Neural progenitor cell (in vitro differentiated cells): ENCODE measurements around the gene NKX2-1. TPM values are rescaled to one million over a fixed set of nuclear protein-coding genes. Genes with fewer than 3 reads are reported as not detected.

Source experiments
- DNase-seq: peaks from one replicate; pipeline ENCODE4 v3.0.0-alpha.2; 2016; ENCODE audit warnings: low spot score
- H2AFZ ChIP-seq: fragments of 200-600 bp; sonication (generic); replicated peaks from 2 replicates; pipeline ENCODE4 v1.6.1; 2016; ENCODE audit warnings: antibody characterized with exemption
- H3F3A ChIP-seq: fragments of 200-600 bp; sonication (generic); 2 replicates; pipeline ENCODE4 v1.6.1; 2016; ENCODE audit warnings: antibody characterized with exemption, low read depth
- H3K27ac ChIP-seq: fragments of 200-600 bp; sonication (generic); 2 replicates; pipeline ENCODE4 v1.5.1; 2016; ENCODE audit warnings: mild to moderate bottlenecking
- H3K27me3 ChIP-seq: fragments of 200-600 bp; sonication (generic); 2 replicates; pipeline ENCODE4 v1.6.1; 2016; ENCODE audit warnings: mild to moderate bottlenecking, moderate library complexity
- H3K36me3 ChIP-seq: fragments of 200-600 bp; sonication (generic); 2 replicates; pipeline ENCODE4 v1.5.1; 2016
- H3K4me1 ChIP-seq: fragments of 200-600 bp; sonication (generic); 2 replicates; pipeline ENCODE4 v1.6.1; 2016; ENCODE audit warnings: mixed run types
- H3K4me2 ChIP-seq: fragments of 200-600 bp; sonication (generic); 2 replicates; pipeline ENCODE4 v1.6.1; 2016
- H3K4me3 ChIP-seq: fragments of 200-600 bp; sonication (generic); 2 replicates; pipeline ENCODE4 v1.5.1; 2016
- H3K79me2 ChIP-seq: fragments of 200-600 bp; sonication (generic); 2 replicates; pipeline ENCODE4 v1.6.1; 2016; ENCODE audit warnings: low read depth
- H3K9ac ChIP-seq: fragments of 200-600 bp; sonication (generic); 2 replicates; pipeline ENCODE4 v1.6.1; 2016
- H3K9me3 ChIP-seq: fragments of 200-600 bp; sonication (generic); 2 replicates; pipeline ENCODE4 v1.5.1; 2016; ENCODE audit warnings: low read depth
- H4K20me1 ChIP-seq: fragments of 200-600 bp; sonication (generic); 2 replicates; pipeline ENCODE4 v1.6.1; 2016; ENCODE audit warnings: low read depth
- H3K27ac Mint-ChIP-seq: 3 replicates; pipeline ENCODE4 v1.8.0; 2021; ENCODE audit warnings: mixed read lengths
- H3K27me3 Mint-ChIP-seq: 2 replicates; pipeline ENCODE4 v1.8.0; 2022; ENCODE audit warnings: low read depth, mild to moderate bottlenecking, inconsistent platforms, moderate library complexity, mixed read lengths; ENCODE audit not compliant: insufficient read depth
- H3K36me3 Mint-ChIP-seq: 3 replicates; pipeline ENCODE4 v1.8.0; 2021; ENCODE audit warnings: mixed read lengths
- H3K4me1 Mint-ChIP-seq: 3 replicates; pipeline ENCODE4 v1.8.0; 2021; ENCODE audit warnings: mixed read lengths
- H3K4me3 Mint-ChIP-seq: 3 replicates; pipeline ENCODE4 v1.8.0; 2021; ENCODE audit warnings: mild to moderate bottlenecking, moderate library complexity, mixed read lengths
- H3K9me3 Mint-ChIP-seq: 3 replicates; pipeline ENCODE4 v1.8.0; 2020; ENCODE audit warnings: mixed read lengths
- CTCF ChIP-seq: fragments of 200-600 bp; sonication (generic); IDR thresholded peaks from 2 replicates; pipeline ENCODE4 v1.5.1; 2017; ENCODE audit warnings: antibody characterized with exemption, mild to moderate bottlenecking
- EZH2 ChIP-seq: fragments of 200-600 bp; sonication (generic); IDR thresholded peaks from 2 replicates; pipeline ENCODE4 v1.6.1; 2017; ENCODE audit warnings: antibody characterized with exemption, mild to moderate bottlenecking, moderate library complexity
- EZH2phosphoT487 ChIP-seq: fragments of 200-600 bp; sonication (generic); IDR thresholded peaks from 2 replicates; pipeline ENCODE4 v1.6.1; 2017; ENCODE audit warnings: antibody characterized with exemption
- total RNA-seq: library from RNA; depleted of rRNA; stranded (reverse); fragments of >200 nt; gene quantifications from 2 replicates; pipeline ENCODE4 v1.2.3, GENCODE V29; 2015; ENCODE audit warnings: low replicate concordance

Gene NKX2-1
- total RNA-seq, 1 donor from 2014 or later = not detected

DNA sequence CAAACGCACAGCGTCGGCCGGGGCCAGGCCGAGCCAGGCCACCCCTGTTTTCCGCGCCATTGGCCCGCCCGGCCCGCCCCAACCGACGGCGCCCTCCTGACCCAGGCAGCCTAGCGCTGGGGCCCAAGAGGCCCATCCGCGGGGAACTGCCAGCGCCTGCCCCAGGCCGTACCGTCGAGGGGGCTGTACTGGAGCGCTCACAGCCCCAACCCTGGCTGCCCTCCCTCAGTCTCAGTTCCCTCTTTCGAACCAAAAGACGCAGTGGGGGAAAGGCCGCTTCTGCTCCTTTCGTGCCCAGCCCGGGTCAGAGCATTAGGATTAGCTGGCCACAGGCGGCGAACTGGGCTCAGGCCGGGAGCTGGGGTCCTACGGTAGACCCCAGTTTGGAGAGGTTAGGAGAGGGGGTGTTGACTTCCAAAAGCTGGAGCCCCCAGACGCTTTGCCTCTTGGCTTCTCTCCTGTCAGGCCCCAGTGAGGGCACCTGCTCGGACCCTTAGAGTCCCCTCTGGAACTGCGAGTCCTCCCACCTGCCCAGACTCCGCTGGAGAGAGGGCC lies 1.9 kb downstream of the NKX2-1 start:
- Mint-ChIP-seq H3K27me3 (peaks cover 84% of the 10 kb centered on the region), H3K9me3 (peaks cover 4% of the 10 kb centered on the region), H3K36me3 (no peaks in the 10 kb centered on the region), H3K27ac (no peak overlapping the region), H3K4me1 (peaks cover 13% of the 10 kb centered on the region), H3K4me3 (no peak overlapping the region)
- Histone ChIP-seq H3K79me2 (no peaks in the 10 kb centered on the region), H3K4me2 (no peak overlapping the region), H3K9me3 (no peaks in the 10 kb centered on the region), H3F3A (peaks cover 46% of the 10 kb centered on the region), H3K4me1 (peaks cover 25% of the 10 kb centered on the region), H4K20me1 (peaks cover 98% of the 10 kb centered on the region), H3K36me3 (no peaks in the 10 kb centered on the region), H3K9ac (no peak overlapping the region), H2AFZ (no peak overlapping the region), H3K27me3 (peaks cover 100% of the 10 kb centered on the region), H3K27ac (no peak overlapping the region), H3K4me3 (no peak overlapping the region)
- DNase-seq = peak; percentile 44
- TF ChIP-seq EZH2phosphoT487 = peak; percentile 91
- TF ChIP-seq CTCF = no peak
- no peak for TF ChIP-seq EZH2

- H3K4me1 Mint-ChIP-seq = peaks cover 11% of the 10 kb centered on the region
- no peak overlapping the region for H3K4me3 ChIP-seq
- H3K9me3 Mint-ChIP-seq = peaks cover 4% of the 10 kb centered on the region
- no peak overlapping the region for H3K27ac ChIP-seq
- H3K4me1 ChIP-seq = peaks cover 28% of the 10 kb centered on the region
- H3K36me3 Mint-ChIP-seq = no peaks in the 10 kb centered on the region
- H3K27ac Mint-ChIP-seq = no peak overlapping the region
- H3K36me3 ChIP-seq = no peaks in the 10 kb centered on the region
- TF ChIP-seq CTCF (no peak), EZH2 (peak; percentile 72), EZH2phosphoT487 (peak; percentile 45)
- peak; percentile 60 for DNase-seq
- H2AFZ ChIP-seq = no peak overlapping the region
- H3K27me3 ChIP-seq = peaks cover 100% of the 10 kb centered on the region
- H3K79me2 ChIP-seq = no peaks in the 10 kb centered on the region
- H3K4me2 ChIP-seq = no peak overlapping the region
- H3F3A ChIP-seq = peaks cover 46% of the 10 kb centered on the region
- no peak overlapping the region for H3K4me3 Mint-ChIP-seq
- peaks cover 98% of the 10 kb centered on the region for H4K20me1 ChIP-seq
- H3K9me3 ChIP-seq = no peaks in the 10 kb centered on the region
- no peak overlapping the region for H3K9ac ChIP-seq
- peaks cover 84% of the 10 kb centered on the region for H3K27me3 Mint-ChIP-seq
These were observed 2.6 kb downstream of the NKX2-1 start for GRCh38 chr14:36517242-36518030.

DNA sequence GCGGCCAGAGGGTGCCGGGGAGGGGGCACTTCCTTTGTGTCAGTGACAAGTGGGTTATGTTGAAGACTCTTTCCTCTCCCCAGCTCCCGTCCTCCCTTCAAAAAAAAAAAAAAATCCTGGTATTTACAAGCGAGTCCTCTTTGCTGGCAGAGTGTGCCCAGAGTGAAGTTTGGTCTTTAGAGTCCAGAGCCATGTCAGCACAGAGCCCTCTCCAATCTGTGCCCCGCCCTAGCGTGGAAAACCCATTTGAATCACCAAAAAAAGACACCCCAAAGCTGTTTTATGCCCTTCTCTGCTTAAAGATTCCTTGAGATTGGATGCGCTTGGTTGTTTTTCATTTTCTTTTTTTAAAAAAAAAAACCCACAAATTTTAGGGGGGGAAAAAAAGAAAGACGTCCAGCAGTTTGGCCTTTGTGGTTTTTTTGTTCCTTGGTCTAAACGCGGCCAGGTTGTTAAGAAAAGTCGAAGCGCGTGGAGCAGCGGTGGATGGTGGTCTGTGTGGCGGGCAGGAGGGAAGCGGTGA lies 3.3 kb downstream of the NKX2-1 start:
- Histone ChIP-seq H3K9ac (no peak overlapping the region), H4K20me1 (peaks cover 98% of the 10 kb centered on the region), H3K9me3 (no peaks in the 10 kb centered on the region), H3K4me3 (no peak overlapping the region), H3K36me3 (no peaks in the 10 kb centered on the region), H3F3A (peaks cover 47% of the 10 kb centered on the region), H3K4me1 (peaks cover 24% of the 10 kb centered on the region), H2AFZ (no peak overlapping the region), H3K27ac (no peak overlapping the region), H3K27me3 (peaks cover 100% of the 10 kb centered on the region), H3K4me2 (no peak overlapping the region), H3K79me2 (no peaks in the 10 kb centered on the region)
- no peak for DNase-seq
- Mint-ChIP-seq H3K36me3 (no peaks in the 10 kb centered on the region), H3K27ac (no peak overlapping the region), H3K4me3 (peak overlapping the region; percentile 19), H3K27me3 (peaks cover 84% of the 10 kb centered on the region), H3K9me3 (peaks cover 4% of the 10 kb centered on the region), H3K4me1 (peaks cover 7% of the 10 kb centered on the region)
- TF ChIP-seq EZH2 = peak; percentile 74
- no peak for TF ChIP-seq EZH2phosphoT487
- TF ChIP-seq CTCF = no peak
